Sigmoid colon (tissue), 3 donors: Measurements from ENCODE around the gene URB1.
A peak's percentile ranks its signal among the peaks of the same experiment; 100 is the strongest.

Source experiments
- CTCF ChIP-seq, 4 experiments: fragments of 450-650 bp in 3 of 4; fragments of 200-600 bp in 1 of 4; IDR thresholded peaks; one replicate each; pipeline ENCODE4 v1.5.1; 2016 to 2019; ENCODE audit warnings: antibody characterized with exemption in 4 of 4, mild to moderate bottlenecking in 3 of 4, moderate library complexity in 2 of 4
- POLR2A ChIP-seq, 2 donors: fragments of 450-650 bp; IDR thresholded peaks; one replicate each; pipeline ENCODE4 v1.6.1; 2016; ENCODE audit warnings: antibody characterized with exemption in 2 of 2, mild to moderate bottlenecking in 2 of 2, moderate library complexity in 2 of 2

GRCh38 chr21:32306021-32306780 is 86.6 kb downstream of the URB1 start:
- TF ChIP-seq POLR2A (IDR thresholded peaks at IDR 0.05), result no peak
- TF ChIP-seq CTCF (IDR thresholded peaks at IDR 0.05), result peak in 2 of 4 experiments; percentile 21 to 32
